Osteocyte (in vitro differentiated cells): ENCODE measurements around the gene TGFBRAP1. TPM values are rescaled to one million over a fixed set of nuclear protein-coding genes. Genes with fewer than 3 reads are reported as not detected.

ENCODE experiments used
- DNase-seq: peaks from one replicate; pipeline ENCODE4 v3.0.0; 2021; ENCODE audit warnings: mixed read lengths; ENCODE audit not compliant: unreplicated experiment; ENCODE audit errors: extremely low spot score
- H3K27ac Mint-ChIP-seq: one replicate; pipeline ENCODE4 v1.8.0; 2021; ENCODE audit warnings: mild to moderate bottlenecking, mixed read lengths; ENCODE audit not compliant: unreplicated experiment
- H3K27me3 Mint-ChIP-seq: one replicate; pipeline ENCODE4 v1.8.0; 2021; ENCODE audit warnings: mixed read lengths; ENCODE audit not compliant: unreplicated experiment
- H3K36me3 Mint-ChIP-seq: one replicate; pipeline ENCODE4 v1.8.0; 2021; ENCODE audit warnings: mixed read lengths; ENCODE audit not compliant: unreplicated experiment
- H3K4me1 Mint-ChIP-seq: one replicate; pipeline ENCODE4 v1.8.0; 2021; ENCODE audit warnings: mixed read lengths; ENCODE audit not compliant: unreplicated experiment
- H3K4me3 Mint-ChIP-seq: one replicate; pipeline ENCODE4 v1.8.0; 2021; ENCODE audit warnings: mild to moderate bottlenecking, moderate library complexity, mixed read lengths; ENCODE audit not compliant: unreplicated experiment
- H3K9me3 Mint-ChIP-seq: one replicate; pipeline ENCODE4 v1.8.0; 2021; ENCODE audit warnings: mixed read lengths; ENCODE audit not compliant: unreplicated experiment
- CTCF ChIP-seq: fragments of 200-600 bp; sonication (generic); IDR thresholded peaks from 2 replicates; pipeline ENCODE4 v1.5.0; 2021; ENCODE audit warnings: antibody characterized with exemption, mild to moderate bottlenecking, moderate library complexity
- total RNA-seq: library from RNA; stranded (reverse); gene quantifications from 2 replicates; pipeline ENCODE4 v1.2.1, GENCODE V29; 2021

TGFBRAP1 gene
- total RNA-seq, 1 donor from 2014 or later = 21.2 TPM

- no peak overlapping the region for H3K27ac Mint-ChIP-seq
- H3K4me3 Mint-ChIP-seq = no peak overlapping the region
- TF ChIP-seq CTCF = no peak
- DNase-seq = no peak
- H3K4me1 Mint-ChIP-seq = peaks cover 46% of the 10 kb centered on the region
- H3K27me3 Mint-ChIP-seq = no peaks in the 10 kb centered on the region
- H3K9me3 Mint-ChIP-seq = no peaks in the 10 kb centered on the region
- peaks cover 32% of the 10 kb centered on the region for H3K36me3 Mint-ChIP-seq
Measured at GRCh38 chr2:105294046-105294445, 35.5 kb downstream of the TGFBRAP1 start.

- H3K27me3 Mint-ChIP-seq = no peaks in the 10 kb centered on the region
- H3K27ac Mint-ChIP-seq = peak overlapping the region; percentile 3
- no peaks in the 10 kb centered on the region for H3K9me3 Mint-ChIP-seq
- peaks cover 23% of the 10 kb centered on the region for H3K36me3 Mint-ChIP-seq
- peaks cover 41% of the 10 kb centered on the region for H3K4me1 Mint-ChIP-seq
- DNase-seq = no peak
- H3K4me3 Mint-ChIP-seq = no peak overlapping the region
- no peak for TF ChIP-seq CTCF
Measured at GRCh38 chr2:105291981-105292380, 37.6 kb downstream of the TGFBRAP1 start.

- no peak for DNase-seq
- Mint-ChIP-seq H3K36me3 (peaks cover 21% of the 10 kb centered on the region), H3K9me3 (no peaks in the 10 kb centered on the region), H3K27ac (no peak overlapping the region), H3K4me1 (peaks cover 39% of the 10 kb centered on the region), H3K4me3 (no peak overlapping the region), H3K27me3 (no peaks in the 10 kb centered on the region)
- no peak for TF ChIP-seq CTCF
Measured at GRCh38 chr2:105290981-105291660, 38.4 kb downstream of the TGFBRAP1 start.

- no peaks in the 10 kb centered on the region for H3K27me3 Mint-ChIP-seq
- H3K4me1 Mint-ChIP-seq = peaks cover 16% of the 10 kb centered on the region
- no peak overlapping the region for H3K27ac Mint-ChIP-seq
- H3K36me3 Mint-ChIP-seq = peaks cover 31% of the 10 kb centered on the region
- DNase-seq = no peak
- no peak overlapping the region for H3K4me3 Mint-ChIP-seq
- no peaks in the 10 kb centered on the region for H3K9me3 Mint-ChIP-seq
- no peak for TF ChIP-seq CTCF
Measured at GRCh38 chr2:105288133-105288532, 41.4 kb downstream of the TGFBRAP1 start.

GRCh38 chr2:105287692-105288091, 41.8 kb downstream of the TGFBRAP1 start:
- Mint-ChIP-seq H3K27me3 (no peaks in the 10 kb centered on the region), H3K36me3 (peaks cover 32% of the 10 kb centered on the region), H3K4me3 (no peak overlapping the region), H3K27ac (no peak overlapping the region), H3K9me3 (no peaks in the 10 kb centered on the region), H3K4me1 (peaks cover 12% of the 10 kb centered on the region)
- TF ChIP-seq CTCF = peak; percentile 56
- DNase-seq = no peak
